PC-9 (cell line): ENCODE data around the gene HNRNPLL. TPM values are rescaled to one million over a fixed set of nuclear protein-coding genes. Genes with fewer than 3 reads are reported as not detected.

ENCODE experiments used
- Bru-seq: library from RNA; stranded (reverse); fragments of 400-500 nt; gene quantifications from one replicate; lab custom pipeline; 2021; lab: Mats Ljungman, UMichigan
- BruChase-seq, 2 experiments: library from RNA; stranded (reverse); fragments of 400-500 nt; gene quantifications; one replicate each; lab custom pipeline; 2021; lab: Mats Ljungman, UMichigan
- BruUV-seq: library from RNA; stranded (reverse); fragments of 400-500 nt; replicated peaks from 2 replicates; lab custom pipeline; 2021; lab: Mats Ljungman, UMichigan
- CTCF ChIA-PET: fragments of 300-600 bp; sonication (Branson Sonifier 250); formaldehyde crosslinking; loops from one replicate; lab custom pipeline; 2022; ENCODE audit warnings: antibody characterized with exemption; lab: Charles Lee
- POLR2A ChIA-PET: fragments of 300-600 bp; sonication (Branson Sonifier 250); formaldehyde crosslinking; loops from one replicate; lab custom pipeline; 2022; ENCODE audit warnings: antibody characterized with exemption; ENCODE audit not compliant: unreplicated experiment; lab: Charles Lee
- DNase-seq, 2 experiments: peaks; one replicate each; pipeline versions ENCODE4 v3.0.0 to v3.0.0-alpha.2; 2015 to 2022; ENCODE audit warnings: mixed read lengths in 1 of 2
- H2AFZ ChIP-seq: fragments of 200-600 bp; sonication (generic); 2 replicates; pipeline ENCODE4 v1.8.1; 2017; ENCODE audit warnings: antibody characterized with exemption
- H3F3A ChIP-seq: fragments of 200-600 bp; sonication (generic); 2 replicates; pipeline ENCODE4 v1.8.1; 2017; ENCODE audit warnings: antibody characterized with exemption, mild to moderate bottlenecking, low read depth; ENCODE audit not compliant: insufficient read depth
- H3K27ac ChIP-seq: fragments of 200-600 bp; sonication (generic); 2 replicates; pipeline ENCODE4 v1.6.1; 2016; ENCODE audit warnings: mixed run types
- H3K27me3 ChIP-seq: fragments of 200-600 bp; sonication (generic); 2 replicates; pipeline ENCODE4 v1.6.1; 2016; ENCODE audit warnings: low read depth, mixed run types; ENCODE audit not compliant: insufficient read depth
- H3K36me3 ChIP-seq: fragments of 200-600 bp; sonication (generic); 2 replicates; pipeline ENCODE4 v1.6.1; 2016; ENCODE audit warnings: low read depth, mixed run types
- H3K4me1 ChIP-seq: fragments of 200-600 bp; sonication (generic); replicated peaks from 2 replicates; pipeline ENCODE4 v1.6.1; 2016; ENCODE audit warnings: mixed run types; ENCODE audit not compliant: insufficient read depth
- H3K4me2 ChIP-seq: fragments of 200-600 bp; sonication (generic); 2 replicates; pipeline ENCODE4 v1.6.1; 2017; ENCODE audit warnings: mixed run types
- H3K4me3 ChIP-seq: fragments of 200-600 bp; sonication (generic); 2 replicates; pipeline ENCODE4 v1.6.1; 2016; ENCODE audit warnings: mixed run types
- H3K79me2 ChIP-seq: fragments of 200-600 bp; sonication (generic); 2 replicates; pipeline ENCODE4 v1.6.1; 2017; ENCODE audit warnings: low read depth, mixed run types
- H3K9me2 ChIP-seq: fragments of 200-600 bp; sonication (generic); 2 replicates; pipeline ENCODE4 v1.8.1; 2017; ENCODE audit warnings: mild to moderate bottlenecking; ENCODE audit not compliant: insufficient read depth
- H3K9me3 ChIP-seq: fragments of 200-600 bp; sonication (generic); 2 replicates; pipeline ENCODE4 v1.8.1; 2016; ENCODE audit warnings: low read depth; ENCODE audit not compliant: insufficient read depth
- H4K20me1 ChIP-seq: fragments of 200-600 bp; sonication (generic); 2 replicates; pipeline ENCODE4 v1.8.1; 2017; ENCODE audit not compliant: insufficient read depth
- EZH2 ChIP-seq: fragments of 200-600 bp; sonication (generic); IDR thresholded peaks from 2 replicates; pipeline ENCODE4 v1.8.0; 2017; ENCODE audit warnings: antibody characterized with exemption, low read depth
- intact Hi-C: fragments of 100-400 bp; cut with micrococcal nuclease; formaldehyde crosslinking; loops from one replicate; pipeline ENCODE4 v1.10.0; 2022; ENCODE audit not compliant: unreplicated experiment
- long read RNA-seq: library from polyadenylated mRNA; stranded (forward); transcript quantifications from one replicate; pipeline ENCODE4 v2.0.0, GENCODE V29; 2022
- total RNA-seq: library from RNA; stranded (reverse); gene quantifications from 2 replicates; pipeline ENCODE4 v1.2.3, GENCODE V29; 2021
- TF ChIP-seq, protein P1 (sequence below): fragments of 200-600 bp; sonication (generic); conservative IDR thresholded peaks from 2 replicates; pipeline ENCODE4 v1.6.1; 2017; ENCODE audit warnings: mixed run types, antibody characterized with exemption, mild to moderate bottlenecking, moderate library complexity

Gene HNRNPLL
- 38.1 and 39.5 TPM in 2 replicates for total RNA-seq
- percentile 86 among the genes with signal in this experiment for Bru-seq, nascent RNA
- BruChase-seq, experiment 1, labeled RNA remaining after a 2-hour chase = percentile 90 among the genes with signal in this experiment
- percentile 82 among the genes with signal in this experiment for BruChase-seq, experiment 2, labeled RNA remaining after a 6-hour chase
- long read RNA-seq, full-length matches to known transcripts = 43 of 50 reads
- long read RNA-seq, partial matches to known transcripts = 4 of 50 reads
- long read RNA-seq, other reads (novel, unspliced or antisense) = 3 of 50 reads

DNA sequence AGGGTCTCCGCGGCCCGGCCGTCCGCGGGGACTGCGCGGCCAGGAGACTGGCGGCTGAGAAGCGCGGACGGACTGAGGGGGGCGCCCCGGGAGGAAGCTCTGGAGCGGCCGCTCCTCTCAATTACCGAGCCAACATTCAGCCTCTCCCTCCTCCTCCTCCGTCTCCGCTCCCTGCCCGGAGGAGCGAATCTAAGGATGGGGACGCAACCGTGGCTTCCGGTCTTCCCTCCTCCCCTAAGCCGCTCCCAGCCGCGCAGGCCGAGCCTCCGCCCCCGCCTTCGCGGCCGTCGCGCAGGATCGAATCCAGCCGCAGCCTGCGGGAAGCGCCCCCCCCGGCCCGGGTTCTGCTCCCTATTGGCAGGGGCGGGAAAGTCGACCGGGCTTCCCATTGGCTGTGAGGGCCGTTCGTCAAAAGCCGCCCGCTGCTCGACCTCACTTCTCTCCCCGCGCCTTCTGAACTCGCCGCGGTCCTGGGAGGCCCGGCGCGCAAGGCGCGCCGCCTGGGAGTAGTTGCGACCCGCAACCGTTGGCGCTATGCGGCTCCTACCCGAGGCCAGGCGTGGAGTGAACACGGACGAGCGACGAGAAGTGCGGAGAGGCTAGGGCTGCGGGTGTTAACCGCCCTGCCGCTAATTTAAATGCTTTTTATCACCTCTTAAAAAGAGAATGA, at the start of gene HNRNPLL:
HNRNPLL (minus strand) TSS at position 197 of the 670 bp plus-strand sequence. CDS start 302 bp downstream, outside the sequence.
- TF ChIP-seq, protein P1, sequence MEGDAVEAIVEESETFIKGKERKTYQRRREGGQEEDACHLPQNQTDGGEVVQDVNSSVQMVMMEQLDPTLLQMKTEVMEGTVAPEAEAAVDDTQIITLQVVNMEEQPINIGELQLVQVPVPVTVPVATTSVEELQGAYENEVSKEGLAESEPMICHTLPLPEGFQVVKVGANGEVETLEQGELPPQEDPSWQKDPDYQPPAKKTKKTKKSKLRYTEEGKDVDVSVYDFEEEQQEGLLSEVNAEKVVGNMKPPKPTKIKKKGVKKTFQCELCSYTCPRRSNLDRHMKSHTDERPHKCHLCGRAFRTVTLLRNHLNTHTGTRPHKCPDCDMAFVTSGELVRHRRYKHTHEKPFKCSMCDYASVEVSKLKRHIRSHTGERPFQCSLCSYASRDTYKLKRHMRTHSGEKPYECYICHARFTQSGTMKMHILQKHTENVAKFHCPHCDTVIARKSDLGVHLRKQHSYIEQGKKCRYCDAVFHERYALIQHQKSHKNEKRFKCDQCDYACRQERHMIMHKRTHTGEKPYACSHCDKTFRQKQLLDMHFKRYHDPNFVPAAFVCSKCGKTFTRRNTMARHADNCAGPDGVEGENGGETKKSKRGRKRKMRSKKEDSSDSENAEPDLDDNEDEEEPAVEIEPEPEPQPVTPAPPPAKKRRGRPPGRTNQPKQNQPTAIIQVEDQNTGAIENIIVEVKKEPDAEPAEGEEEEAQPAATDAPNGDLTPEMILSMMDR = no peak
- TF ChIP-seq EZH2 = no peak
- H3K79me2 ChIP-seq = peaks cover 45% of the 10 kb centered on the region
- POLR2A ChIA-PET = interaction anchor here (0.5 to 1.0 kb wide), 3 partner anchors 88 to 486 kb away, joined by 3 to 8 read pairs (median 6); partner anchors contain the start of gene SRSF7
- peaks cover 7% of the 10 kb centered on the region; the same call in 1 of the 2 replicates for H3F3A ChIP-seq
- H3K4me3 ChIP-seq = peak within 1 kb of the TSS; percentile 69
- peak within 1 kb of the TSS; percentile 80 for H3K4me2 ChIP-seq
- H2AFZ ChIP-seq = peak within 1 kb of the TSS; percentile 93
- no TSS peak for BruUV-seq
- no peaks in the 10 kb centered on the region for H3K36me3 ChIP-seq
- no peaks in the 10 kb centered on the region for H3K9me3 ChIP-seq
- no peaks in the 10 kb centered on the region for H3K9me2 ChIP-seq
- intact Hi-C loops = loop anchor here (1.0 to 5.0 kb wide), 3 partner anchors 63 to 496 kb away; partner anchors contain the start of gene GALM
- H3K27me3 ChIP-seq = no peaks in the 10 kb centered on the region
- peak within 1 kb of the TSS; percentile 54 for H3K27ac ChIP-seq
- CTCF ChIA-PET = interaction anchor here (0.6 to 0.7 kb wide), 2 partner anchors 132 to 329 kb away, joined by 3 to 5 read pairs; no protein-coding TSS in a partner anchor
- H4K20me1 ChIP-seq = peaks cover 18% of the 10 kb centered on the region
- peak; percentile 92 to 99 for DNase-seq
- H3K4me1 ChIP-seq = peaks cover 34% of the 10 kb centered on the region

DNA sequence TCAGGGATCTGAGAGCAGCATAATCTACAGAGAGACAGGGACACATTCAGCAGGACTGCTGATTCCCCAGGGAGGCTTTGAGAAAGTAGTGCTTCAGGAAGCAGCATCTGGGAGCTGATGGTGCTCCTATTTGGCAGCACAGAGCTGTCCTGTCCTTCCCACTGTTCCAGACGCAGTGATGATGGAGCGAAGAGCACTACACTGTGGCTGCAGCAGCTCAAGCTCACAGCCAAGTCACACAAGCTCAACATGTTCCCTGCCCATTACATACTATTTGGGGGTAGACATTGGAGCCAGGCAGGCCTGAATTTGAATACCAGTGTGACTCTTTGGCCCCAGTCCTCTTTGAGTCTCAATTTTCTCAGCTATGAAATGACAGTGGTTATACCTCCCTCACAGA, 48.0 kb upstream of the HNRNPLL start:
- TF ChIP-seq, protein P1 = no peak
- TF ChIP-seq EZH2 = no peak
- POLR2A ChIA-PET = no interaction called here
- H3K36me3 ChIP-seq = no peaks in the 10 kb centered on the region
- H4K20me1 ChIP-seq = no peaks in the 10 kb centered on the region
- intact Hi-C loops = no loop called here
- CTCF ChIA-PET = no interaction called here
- no peaks in the 10 kb centered on the region for H3K9me3 ChIP-seq
- no peaks in the 10 kb centered on the region for H3K9me2 ChIP-seq
- H3K4me1 ChIP-seq = 0 out of 2 replicates have a peak, but pooled peaks cover 9% of the 10 kb centered on the region
- H3K4me3 ChIP-seq = no peak overlapping the region
- H3K79me2 ChIP-seq = no peaks in the 10 kb centered on the region
- BruUV-seq = no TSS peak
- DNase-seq = no peak
- H3F3A ChIP-seq = no peaks in the 10 kb centered on the region
- H3K27me3 ChIP-seq = no peaks in the 10 kb centered on the region
- H3K27ac ChIP-seq = no peak overlapping the region
- no peak overlapping the region for H3K4me2 ChIP-seq
- H2AFZ ChIP-seq = no peak overlapping the region

DNA sequence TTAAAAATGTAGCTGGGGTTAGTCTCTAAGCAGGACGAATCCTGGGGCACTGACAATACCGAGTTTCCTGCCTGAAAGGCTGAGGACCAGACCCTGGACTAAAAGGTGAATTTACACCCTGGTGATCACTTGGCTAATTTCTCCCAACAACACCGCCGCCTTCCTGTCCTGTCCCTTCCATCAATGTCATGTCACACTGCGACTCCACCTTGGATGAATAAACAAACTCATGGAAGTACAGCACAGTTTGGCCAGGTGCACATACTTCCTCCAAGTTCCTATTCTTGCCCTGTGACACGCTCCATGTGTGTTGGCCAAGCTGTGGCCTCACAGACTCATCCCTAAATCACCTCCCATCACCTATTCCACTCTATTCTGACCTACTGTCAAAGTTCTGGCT, 47.3 kb upstream of the HNRNPLL start:
- H3K36me3 ChIP-seq = no peaks in the 10 kb centered on the region
- POLR2A ChIA-PET = no interaction called here

More for the DNA sequence above, 47.3 kb upstream of the HNRNPLL start:
- intact Hi-C loops = no loop called here
- Histone ChIP-seq H3K4me2 (no peak overlapping the region), H3K27ac (no peak overlapping the region), H3K27me3 (no peaks in the 10 kb centered on the region), H3F3A (no peaks in the 10 kb centered on the region), H3K79me2 (no peaks in the 10 kb centered on the region), H3K9me3 (no peaks in the 10 kb centered on the region), H3K4me1 (0 out of 2 replicates have a peak, but pooled peaks cover 9% of the 10 kb centered on the region), H3K4me3 (no peak overlapping the region), H2AFZ (no peak overlapping the region), H4K20me1 (no peaks in the 10 kb centered on the region), H3K9me2 (no peaks in the 10 kb centered on the region)
- TF ChIP-seq, protein P1 = no peak
- TF ChIP-seq EZH2 = no peak
- no TSS peak for BruUV-seq
- CTCF ChIA-PET = no interaction called here
- no peak for DNase-seq
